Panc1 (cell line): ENCODE data around the gene RABL6. TPM values are rescaled to one million over a fixed set of nuclear protein-coding genes. Genes with fewer than 3 reads are reported as not detected.

Experiments used
- ATAC-seq: fragments of 200-7000 bp; cut with Tn5 transposase; 2 replicates; pipeline ENCODE4 v1.9.1; 2020; ENCODE audit warnings: mild to moderate bottlenecking, moderate library complexity
- BruUV-seq: library from RNA; stranded (reverse); fragments of 400-500 nt; replicated peaks from 2 replicates; lab custom pipeline; 2021; lab: Mats Ljungman, UMichigan
- CTCF ChIA-PET: fragments of 300-600 bp; sonication (Branson Sonifier 250); formaldehyde crosslinking; loops from one replicate; lab custom pipeline; 2022; ENCODE audit warnings: antibody characterized with exemption; lab: Charles Lee
- POLR2A ChIA-PET: fragments of 300-600 bp; sonication (Branson Sonifier 250); formaldehyde crosslinking; loops from one replicate; lab custom pipeline; 2022; ENCODE audit warnings: antibody characterized with exemption; lab: Charles Lee
- DNase-seq: peaks from one replicate; pipeline ENCODE4 v3.0.0-alpha.2; 2010; ENCODE audit warnings: low read depth, low spot score
- H3K27ac ChIP-seq: 2 replicates; pipeline ENCODE4 v1.5.1; 2011; ENCODE audit warnings: mild to moderate bottlenecking, low read length, inconsistent platforms
- H3K27me3 ChIP-seq: fragments of 200-500 bp; sonication (Bioruptor generic); 2 replicates; pipeline ENCODE4 v1.6.0; 2014; ENCODE audit warnings: low read length, inconsistent platforms; ENCODE audit not compliant: control insufficient read depth, insufficient read depth
- H3K36me3 ChIP-seq: fragments of 200-500 bp; sonication (Bioruptor generic); 2 replicates; pipeline ENCODE4 v1.5.1; 2014; ENCODE audit warnings: inconsistent platforms, mild to moderate bottlenecking, low read length, moderate library complexity; ENCODE audit not compliant: control insufficient read depth, insufficient read depth
- H3K4me1 ChIP-seq: 2 replicates; pipeline ENCODE4 v1.5.1; 2011; ENCODE audit warnings: inconsistent platforms, mild to moderate bottlenecking, low read length, moderate library complexity; ENCODE audit not compliant: control insufficient read depth, insufficient read depth
- H3K4me3 ChIP-seq, 2 experiments: 2 replicates each; pipeline ENCODE4 v1.5.1; 2011 to 2012; ENCODE audit warnings: low read depth in 2 of 2, low read length in 2 of 2, mild to moderate bottlenecking in 2 of 2, inconsistent platforms in 1 of 2, moderate library complexity in 1 of 2
- H3K9me3 ChIP-seq: fragments of 200-500 bp; sonication (Bioruptor generic); 2 replicates; pipeline ENCODE4 v1.5.1; 2014; ENCODE audit warnings: low read depth, mild to moderate bottlenecking, inconsistent platforms, low read length, moderate library complexity; ENCODE audit not compliant: control insufficient read depth, insufficient read depth
- CTCF ChIP-seq: fragments of 450-650 bp; IDR thresholded peaks from 2 replicates; pipeline ENCODE4 v1.5.1; 2017; ENCODE audit warnings: mild to moderate bottlenecking
- POLR2AphosphoS5 ChIP-seq: IDR thresholded peaks from 2 replicates; pipeline ENCODE4 v1.6.1; 2012; ENCODE audit warnings: mild to moderate bottlenecking, low read depth, low read length, moderate library complexity
- REST ChIP-seq, 2 experiments: IDR thresholded peaks; 2 replicates each; pipeline ENCODE4 v1.6.1; 2011 to 2012; ENCODE audit warnings: low read depth in 2 of 2, control low read depth in 1 of 2, low read length in 1 of 2, mild to moderate bottlenecking in 1 of 2, moderate library complexity in 1 of 2; ENCODE audit not compliant: insufficient read depth in 1 of 2
- SIN3A ChIP-seq: IDR thresholded peaks from 2 replicates; pipeline ENCODE4 v1.6.1; 2012; ENCODE audit warnings: low read depth, mild to moderate bottlenecking, low read length, moderate library complexity, borderline replicate concordance; ENCODE audit not compliant: insufficient read depth
- TCF7L2 ChIP-seq: IDR thresholded peaks from 2 replicates; pipeline ENCODE4 v1.6.1; 2011; ENCODE audit warnings: mild to moderate bottlenecking, low read depth, low read length, inconsistent platforms
- in situ Hi-C: cut with HindIII; loops from 2 replicates; pipeline ENCODE4 v1.10.0; 2016; ENCODE audit warnings: low sequenced_read_pairs, low pct_unique_long_range_greater_than_20kb
- intact Hi-C: fragments of 100-400 bp; cut with micrococcal nuclease; formaldehyde crosslinking; loops from one replicate; pipeline ENCODE4 v1.10.0; 2022; ENCODE audit not compliant: unreplicated experiment
- total RNA-seq: library from RNA; stranded (reverse); gene quantifications from one replicate; pipeline ENCODE4 v1.2.1, GENCODE V29; 2021; ENCODE audit not compliant: unreplicated experiment

Gene RABL6
- total RNA-seq, 1 experiment from 2014 or later, result 106 TPM

GRCh38 chr9:136821826-136822544 lies 14.2 kb downstream of the RABL6 start:
- intact Hi-C loops, result no loop called here

More at GRCh38 chr9:136821826-136822544, 14.2 kb downstream of the RABL6 start:
- no peaks in the 10 kb centered on the region for H3K27me3 ChIP-seq
- ChIA-PET POLR2A (no interaction called here), CTCF (no interaction called here)
- H3K27ac ChIP-seq, result no peak overlapping the region
- no peaks in the 10 kb centered on the region for H3K9me3 ChIP-seq
- BruUV-seq, result no TSS peak
- TF ChIP-seq SIN3A, result no peak
- TF ChIP-seq TCF7L2, result no peak
- TF ChIP-seq CTCF, result no peak
- no peak for TF ChIP-seq POLR2AphosphoS5
- TF ChIP-seq REST (IDR thresholded peaks at IDR 0.05; ENCODE audit: insufficient read depth in 1 of 2, low read depth in 2 of 2, low read length in 1 of 2), result no peak
- H3K4me3 ChIP-seq, result no peak overlapping the region
- H3K4me1 ChIP-seq, result no peaks in the 10 kb centered on the region
- ATAC-seq (no peak), DNase-seq (no peak)
- in situ Hi-C loops, result no loop called here
- no peaks in the 10 kb centered on the region for H3K36me3 ChIP-seq
